ENCODE measurements around the gene GULP1.

GULP1 gene

GRCh38 chr2:188320861-188321260, 29.2 kb downstream of the GULP1 start:
- Histone ChIP-seq H3K9me3 (ENCODE audit: control insufficient read depth, insufficient read depth, low read length) (no peaks in the 10 kb centered on the region), H3K27ac (ENCODE audit: low read depth, low read length) (no peak overlapping the region), H3F3A (ENCODE audit: control insufficient read depth, insufficient read depth) (no peaks in the 10 kb centered on the region), H4K20me1 (ENCODE audit: control insufficient read depth, insufficient read depth, low read depth, low read length) (no peaks in the 10 kb centered on the region), H3K4me3 (ENCODE audit: low read length) (no peak overlapping the region), H3K4me1 (ENCODE audit: control insufficient read depth, low read length) (no peaks in the 10 kb centered on the region), H3K79me2 (ENCODE audit: control insufficient read depth, low read length) (no peaks in the 10 kb centered on the region), H3K4me2 (ENCODE audit: low read length) (no peak overlapping the region), H3K9me2 (replicated peaks; ENCODE audit: control insufficient read depth, low read length) (no peaks in the 10 kb centered on the region), H3K36me3 (ENCODE audit: control insufficient read depth, low read length) (no peaks in the 10 kb centered on the region), H3K27me3 (ENCODE audit: control insufficient read depth, low read length) (no peaks in the 10 kb centered on the region)
- TF ChIP-seq CTCF (IDR thresholded peaks at IDR 0.05; ENCODE audit: low read depth, low read length, poor library complexity, severe bottlenecking) (no peak), EZH2phosphoT487 (IDR thresholded peaks at IDR 0.05; ENCODE audit: borderline replicate concordance, low read length) (no peak)

- Histone ChIP-seq H3K4me3 (ENCODE audit: low read length) (no peak overlapping the region), H3K4me1 (ENCODE audit: control insufficient read depth, low read length) (no peaks in the 10 kb centered on the region), H3F3A (ENCODE audit: control insufficient read depth, insufficient read depth) (no peaks in the 10 kb centered on the region), H3K79me2 (ENCODE audit: control insufficient read depth, low read length) (no peaks in the 10 kb centered on the region), H3K4me2 (ENCODE audit: low read length) (no peak overlapping the region), H3K9me3 (ENCODE audit: control insufficient read depth, insufficient read depth, low read length) (no peaks in the 10 kb centered on the region), H4K20me1 (ENCODE audit: control insufficient read depth, insufficient read depth, low read depth, low read length) (no peaks in the 10 kb centered on the region), H3K27ac (ENCODE audit: low read depth, low read length) (no peak overlapping the region), H3K36me3 (ENCODE audit: control insufficient read depth, low read length) (no peaks in the 10 kb centered on the region), H3K9me2 (replicated peaks; ENCODE audit: control insufficient read depth, low read length) (no peaks in the 10 kb centered on the region), H3K27me3 (ENCODE audit: control insufficient read depth, low read length) (no peaks in the 10 kb centered on the region)
- no peak for TF ChIP-seq EZH2phosphoT487 (IDR thresholded peaks at IDR 0.05; ENCODE audit: borderline replicate concordance, low read length)
- TF ChIP-seq CTCF (IDR thresholded peaks at IDR 0.05; ENCODE audit: low read depth, low read length, poor library complexity, severe bottlenecking): no peak
These were observed 31.2 kb downstream of the GULP1 start for GRCh38 chr2:188322569-188323551.

- TF ChIP-seq CTCF (IDR thresholded peaks at IDR 0.05; ENCODE audit: low read depth, low read length, poor library complexity, severe bottlenecking) (no peak), EZH2phosphoT487 (IDR thresholded peaks at IDR 0.05; ENCODE audit: borderline replicate concordance, low read length) (no peak)
These were observed 32.4 kb downstream of the GULP1 start for GRCh38 chr2:188324067-188324466.

More at GRCh38 chr2:188324067-188324466, 32.4 kb downstream of the GULP1 start:
- no peaks in the 10 kb centered on the region for H3K9me3 ChIP-seq (ENCODE audit: control insufficient read depth, insufficient read depth, low read length)
- H3K79me2 ChIP-seq (ENCODE audit: control insufficient read depth, low read length): no peaks in the 10 kb centered on the region
- H3K27me3 ChIP-seq (ENCODE audit: control insufficient read depth, low read length): no peaks in the 10 kb centered on the region
- no peak overlapping the region for H3K27ac ChIP-seq (ENCODE audit: low read depth, low read length)
- H3F3A ChIP-seq (ENCODE audit: control insufficient read depth, insufficient read depth): no peaks in the 10 kb centered on the region
- no peaks in the 10 kb centered on the region for H4K20me1 ChIP-seq (ENCODE audit: control insufficient read depth, insufficient read depth, low read depth, low read length)
- no peaks in the 10 kb centered on the region for H3K9me2 ChIP-seq (replicated peaks; ENCODE audit: control insufficient read depth, low read length)
- no peak overlapping the region for H3K4me2 ChIP-seq (ENCODE audit: low read length)
- H3K36me3 ChIP-seq (ENCODE audit: control insufficient read depth, low read length): no peaks in the 10 kb centered on the region
- H3K4me1 ChIP-seq (ENCODE audit: control insufficient read depth, low read length): no peaks in the 10 kb centered on the region
- H3K4me3 ChIP-seq (ENCODE audit: low read length): no peak overlapping the region
